NT2/D1 (cell line): Measurements from ENCODE around the gene GFM1.

Experiments used
- DNase-seq: peaks from one replicate; pipeline ENCODE4 v3.0.0-alpha.2; 2011; ENCODE audit warnings: low read depth, low spot score
- H3K27me3 ChIP-seq: 2 replicates; pipeline ENCODE4 v1.6.0; 2011; ENCODE audit warnings: mild to moderate bottlenecking; ENCODE audit not compliant: insufficient read length, insufficient read depth
- H3K36me3 ChIP-seq: 2 replicates; pipeline ENCODE4 v1.6.1; 2011; ENCODE audit warnings: mild to moderate bottlenecking, low read length, mixed read lengths; ENCODE audit not compliant: insufficient read depth, insufficient read length
- H3K4me1 ChIP-seq: 2 replicates; pipeline ENCODE4 v1.5.1; 2011; ENCODE audit not compliant: insufficient read depth, insufficient read length
- H3K4me3 ChIP-seq: 2 replicates; pipeline ENCODE4 v1.5.1; 2011; ENCODE audit warnings: low read depth; ENCODE audit not compliant: insufficient read length
- H3K9ac ChIP-seq: 2 replicates; pipeline ENCODE4 v1.6.0; 2011; ENCODE audit warnings: low read depth; ENCODE audit not compliant: insufficient read length
- H3K9me3 ChIP-seq: 2 replicates; pipeline ENCODE4 v1.5.1; 2011; ENCODE audit warnings: mild to moderate bottlenecking, low read length; ENCODE audit not compliant: insufficient read depth
- SUZ12 ChIP-seq: IDR thresholded peaks from 2 replicates; pipeline ENCODE4 v1.6.1; 2011; ENCODE audit not compliant: insufficient read length, insufficient read depth; ENCODE audit errors: extremely low read depth
- YY1 ChIP-seq: IDR thresholded peaks from 2 replicates; pipeline ENCODE4 v1.6.1; 2011; ENCODE audit not compliant: insufficient read length, insufficient read depth
- ZNF274 ChIP-seq: IDR thresholded peaks from 2 replicates; pipeline ENCODE4 v1.6.1; 2011; ENCODE audit warnings: mild to moderate bottlenecking, low read depth, low read length

GFM1 gene

DNA sequence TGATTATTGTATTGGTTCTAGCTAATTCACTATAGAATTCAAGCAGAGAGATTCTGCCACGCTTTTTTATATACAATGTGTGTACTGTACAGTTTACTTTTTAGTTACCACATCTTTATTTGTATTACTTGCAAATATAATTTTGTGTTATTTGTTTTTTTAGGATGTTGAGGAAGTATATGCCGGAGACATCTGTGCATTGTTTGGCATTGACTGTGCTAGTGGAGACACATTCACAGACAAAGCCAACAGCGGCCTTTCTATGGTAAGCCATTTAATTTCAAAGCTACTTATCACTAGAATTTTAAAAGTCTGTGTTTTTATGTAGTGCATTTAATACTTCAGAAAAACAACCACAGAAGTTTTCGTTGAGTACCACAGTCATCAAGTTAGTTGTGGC, 16.4 kb downstream of the GFM1 start:
- H3K9me3 ChIP-seq, result no peaks in the 10 kb centered on the region
- H3K36me3 ChIP-seq, result peaks cover 85% of the 10 kb centered on the region
- no peak overlapping the region for H3K4me3 ChIP-seq
- H3K9ac ChIP-seq, result no peak overlapping the region
- H3K27me3 ChIP-seq, result no peaks in the 10 kb centered on the region
- no peak for DNase-seq
- no peak for TF ChIP-seq ZNF274
- TF ChIP-seq YY1, result no peak
- no peak for TF ChIP-seq SUZ12
- H3K4me1 ChIP-seq, result no peaks in the 10 kb centered on the region

DNA sequence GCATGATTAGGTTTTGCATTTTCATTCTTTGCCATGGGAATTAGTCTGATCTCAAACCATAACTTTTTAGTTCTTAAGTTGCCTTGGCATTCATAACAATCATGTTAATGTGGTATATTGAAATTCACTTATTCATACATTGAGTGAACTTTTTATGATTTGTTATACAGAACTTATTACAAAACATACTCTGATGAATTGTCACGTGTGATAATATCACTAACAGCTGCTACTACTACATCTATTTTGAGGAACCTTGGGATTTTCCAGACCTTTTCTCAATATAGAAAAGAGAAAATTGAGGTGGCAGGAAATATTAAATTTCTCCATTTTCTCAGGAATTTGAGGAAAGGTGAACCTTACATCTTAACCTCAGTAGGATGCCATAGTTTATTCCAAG, 18.9 kb downstream of the GFM1 start:
- H3K4me1 ChIP-seq, result no peaks in the 10 kb centered on the region
- no peak for DNase-seq
- H3K4me3 ChIP-seq, result no peak overlapping the region
- H3K27me3 ChIP-seq, result no peaks in the 10 kb centered on the region
- peaks cover 92% of the 10 kb centered on the region for H3K36me3 ChIP-seq
- no peaks in the 10 kb centered on the region for H3K9me3 ChIP-seq
- TF ChIP-seq YY1 (no peak), ZNF274 (no peak), SUZ12 (no peak)
- H3K9ac ChIP-seq, result no peak overlapping the region

DNA sequence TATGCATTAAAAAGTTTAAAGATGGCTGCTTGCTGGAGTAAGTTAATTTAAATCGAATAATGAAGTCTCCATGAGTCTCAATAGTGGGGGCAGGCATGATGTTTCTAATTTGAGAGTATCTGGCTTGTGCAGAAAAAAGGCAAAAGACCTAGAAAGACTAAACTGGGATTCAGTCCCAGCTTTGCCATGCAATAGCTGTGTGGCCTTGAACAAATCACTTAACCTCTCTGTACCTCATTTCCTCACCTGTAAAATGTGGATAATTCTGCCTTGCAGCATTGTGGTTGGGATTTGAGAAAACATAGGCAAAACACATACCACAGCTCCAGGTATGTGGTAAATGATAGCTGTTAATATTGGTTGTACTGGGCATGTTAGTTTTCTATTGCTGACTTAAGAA, 19.5 kb downstream of the GFM1 start:
- Histone ChIP-seq H3K36me3 (peaks cover 93% of the 10 kb centered on the region), H3K4me1 (no peaks in the 10 kb centered on the region), H3K9me3 (no peaks in the 10 kb centered on the region), H3K9ac (no peak overlapping the region), H3K27me3 (no peaks in the 10 kb centered on the region), H3K4me3 (no peak overlapping the region)
- TF ChIP-seq ZNF274, result no peak
- no peak for TF ChIP-seq SUZ12
- TF ChIP-seq YY1, result no peak
- DNase-seq, result no peak

DNA sequence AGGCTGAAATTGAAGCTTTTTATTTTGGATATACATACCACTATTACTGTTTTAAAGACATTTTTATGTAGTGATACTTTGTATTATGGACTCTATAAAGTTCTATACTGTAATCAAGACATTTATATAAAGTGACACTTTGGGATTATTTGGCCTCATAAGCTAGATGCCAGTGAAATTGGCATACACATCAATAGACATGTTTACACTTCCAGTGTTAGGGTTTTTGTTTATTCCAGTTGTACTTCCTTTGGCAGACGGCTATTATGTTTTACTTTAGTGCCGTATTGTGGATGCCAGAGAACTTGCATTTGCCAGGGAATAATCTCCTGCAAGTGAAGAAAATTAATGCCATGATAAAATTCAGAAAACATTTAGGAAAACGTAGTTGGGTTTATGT, 22.1 kb downstream of the GFM1 start:
- TF ChIP-seq YY1, result no peak
- no peak for TF ChIP-seq ZNF274
- no peak for TF ChIP-seq SUZ12
- H3K4me1 ChIP-seq, result no peaks in the 10 kb centered on the region

DNA sequence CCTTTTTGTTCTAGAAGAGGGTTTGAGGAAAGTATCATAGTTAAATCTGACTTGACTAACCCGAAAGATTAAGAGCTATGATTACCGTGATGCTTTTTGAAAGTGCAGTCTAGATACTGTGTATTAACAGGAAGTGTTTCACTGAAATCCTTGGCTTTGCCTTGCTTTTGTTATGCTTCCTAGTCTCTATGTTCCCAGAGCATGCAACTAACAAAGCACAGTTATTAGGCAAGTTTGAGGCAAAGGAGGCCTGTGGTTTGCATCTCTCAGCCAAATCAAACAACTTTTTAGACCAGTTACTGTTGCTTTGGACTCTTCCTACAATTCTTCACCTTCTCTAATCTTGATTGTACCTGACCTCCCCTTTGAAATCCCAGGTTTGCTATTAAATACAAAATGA, 24.2 kb downstream of the GFM1 start:
- no peak for DNase-seq
- H3K9ac ChIP-seq, result no peak overlapping the region
- H3K4me1 ChIP-seq, result no peaks in the 10 kb centered on the region
- no peak overlapping the region for H3K4me3 ChIP-seq
- TF ChIP-seq ZNF274 (no peak), SUZ12 (no peak), YY1 (no peak)
- no peaks in the 10 kb centered on the region for H3K9me3 ChIP-seq
- no peaks in the 10 kb centered on the region for H3K27me3 ChIP-seq
- H3K36me3 ChIP-seq, result peaks cover 67% of the 10 kb centered on the region

More for the DNA sequence above, 22.1 kb downstream of the GFM1 start:
- no peak overlapping the region for H3K9ac ChIP-seq
- H3K4me3 ChIP-seq, result no peak overlapping the region
- H3K9me3 ChIP-seq, result no peaks in the 10 kb centered on the region
- H3K27me3 ChIP-seq, result no peaks in the 10 kb centered on the region
- DNase-seq, result no peak
- H3K36me3 ChIP-seq, result peaks cover 87% of the 10 kb centered on the region

DNA sequence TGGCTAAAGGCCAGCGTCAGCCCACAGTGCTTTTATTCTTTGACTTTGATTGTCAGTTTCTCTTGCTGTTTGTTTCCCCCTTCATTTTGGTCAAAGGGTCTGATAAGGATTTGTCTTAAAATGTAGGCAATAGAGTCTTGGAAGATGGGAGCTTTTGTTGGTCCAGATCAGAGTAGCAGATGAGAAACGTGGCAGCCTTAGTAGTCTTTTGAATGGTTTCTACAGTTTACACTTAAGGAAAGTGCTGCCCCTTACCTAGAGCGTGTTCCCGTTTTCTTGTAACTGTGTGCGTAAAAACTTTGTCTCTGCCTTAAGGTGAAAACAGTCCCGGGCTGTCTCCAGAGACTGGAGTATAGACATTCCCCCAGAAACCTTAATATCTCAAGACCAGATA, 27.5 kb downstream of the GFM1 start:
- Histone ChIP-seq H3K36me3 (peaks cover 46% of the 10 kb centered on the region), H3K4me1 (no peaks in the 10 kb centered on the region), H3K4me3 (peak overlapping the region; percentile 65), H3K9ac (peak overlapping the region; percentile 79), H3K9me3 (no peaks in the 10 kb centered on the region), H3K27me3 (no peaks in the 10 kb centered on the region)
- no peak for DNase-seq
- TF ChIP-seq SUZ12, result no peak
- TF ChIP-seq YY1, result no peak
- no peak for TF ChIP-seq ZNF274

DNA sequence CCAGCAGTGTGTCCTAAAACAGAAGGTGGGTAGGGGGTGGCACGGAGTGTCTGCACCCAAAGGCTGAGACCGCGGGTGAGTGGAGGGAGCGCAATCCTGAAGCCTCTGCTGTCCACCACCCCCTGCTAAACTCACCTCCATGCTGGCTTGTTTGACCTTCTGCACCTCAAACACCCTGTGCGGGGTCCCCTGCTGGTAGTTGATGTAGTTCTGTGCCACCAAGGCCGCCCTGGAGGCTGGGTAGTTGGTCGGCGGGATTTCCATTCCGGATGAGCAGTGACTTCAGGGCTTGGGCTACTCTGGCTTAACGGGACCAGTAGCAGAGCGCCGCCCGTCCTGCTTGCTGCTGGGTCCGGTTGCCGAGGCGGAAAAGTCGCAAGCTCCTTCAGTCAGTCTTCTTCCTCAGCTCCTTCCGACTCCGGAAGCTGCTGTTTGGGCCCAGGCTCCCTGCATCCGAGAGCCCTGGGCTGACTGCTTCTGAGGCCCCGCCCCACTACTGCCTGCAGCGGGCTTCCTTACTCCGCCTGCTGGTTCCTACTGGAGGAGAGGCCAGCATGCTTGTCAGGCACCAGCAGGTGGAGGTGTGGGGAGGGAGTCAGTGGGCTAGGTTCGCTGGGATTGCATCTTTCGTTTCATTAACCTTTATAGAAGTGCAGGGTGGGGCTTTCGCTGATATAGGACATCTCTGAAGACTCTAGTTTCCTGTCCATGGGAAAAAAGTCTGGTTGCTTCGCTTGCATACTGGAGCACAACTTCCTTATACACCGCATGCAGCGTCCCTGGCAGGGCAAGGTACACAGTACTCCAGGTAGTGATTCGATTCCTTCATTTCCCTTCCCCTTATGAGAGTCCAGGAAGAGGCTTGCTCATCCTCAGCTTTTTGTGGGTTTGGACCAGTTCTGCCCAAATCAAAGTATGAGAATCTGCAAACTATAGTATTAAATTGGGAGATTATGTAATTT, 28.2 kb downstream of the GFM1 start, which contains the start of gene LXN:
LXN (minus strand) TSS at position 434 of the 962 bp plus-strand sequence; CDS start at position 264, 170 bp downstream.
- no peaks in the 10 kb centered on the region for H3K9me3 ChIP-seq
- peaks cover 45% of the 10 kb centered on the region for H3K36me3 ChIP-seq
- no peaks in the 10 kb centered on the region for H3K27me3 ChIP-seq
- TF ChIP-seq YY1 (no peak), ZNF274 (no peak), SUZ12 (no peak)
- no peaks in the 10 kb centered on the region for H3K4me1 ChIP-seq
- peak within 1 kb of the TSS; percentile 79 for H3K9ac ChIP-seq
- peak; percentile 67 for DNase-seq
- H3K4me3 ChIP-seq, result peak within 1 kb of the TSS; percentile 65
